Measurements from ENCODE around the gene CAPN1.
"Not testable (repeated sequence)": the region's sequence is repeated elsewhere in the genome, so short reads cannot be mapped to it uniquely, and the experiment has no call there.

CAPN1 gene

DNA sequence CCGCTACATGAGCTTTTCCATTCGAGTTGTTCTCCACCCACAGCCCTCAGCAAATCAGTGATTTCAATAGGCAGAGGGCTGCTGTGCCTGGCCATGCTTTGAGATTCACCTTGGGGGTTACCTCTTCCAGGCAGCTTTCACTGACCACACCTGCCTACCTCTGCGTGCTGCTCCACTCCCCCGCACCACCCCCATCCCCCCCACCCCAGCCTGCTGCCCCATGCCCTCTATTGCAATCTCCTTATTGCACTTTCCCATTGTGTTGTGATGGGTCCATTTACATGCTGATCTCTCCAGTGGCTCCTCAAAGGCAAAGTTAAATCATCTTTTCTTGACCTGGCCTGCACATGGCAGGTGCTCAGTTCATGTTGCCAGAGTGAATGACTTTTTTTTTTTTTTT is 62.1 kb downstream of the CAPN1 start:
- Histone ChIP-seq H3K4me3 (no peak overlapping the region), H3K27ac (no peak overlapping the region)

DNA sequence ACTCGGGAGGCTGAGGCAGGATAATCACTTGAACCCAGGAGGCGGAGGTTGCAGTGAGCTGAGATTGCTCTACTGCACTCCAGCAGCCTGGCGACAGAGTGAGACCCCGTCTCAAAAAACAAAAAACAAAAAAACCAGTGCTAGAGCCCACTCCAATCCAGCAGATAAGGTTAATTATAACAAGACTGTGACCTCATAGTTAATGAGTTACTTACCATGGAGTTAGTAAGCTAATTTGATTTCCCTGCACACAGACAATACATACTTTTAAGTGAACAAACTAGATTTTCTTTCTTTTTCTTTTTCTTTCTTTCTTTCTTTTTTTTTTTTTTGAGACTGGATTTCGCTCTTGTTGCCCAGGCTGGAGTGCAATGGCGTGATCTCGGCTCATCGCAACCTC is 63.3 kb downstream of the CAPN1 start:
- not testable (repeated sequence) for H3K27ac ChIP-seq, H3K4me3 ChIP-seq

DNA sequence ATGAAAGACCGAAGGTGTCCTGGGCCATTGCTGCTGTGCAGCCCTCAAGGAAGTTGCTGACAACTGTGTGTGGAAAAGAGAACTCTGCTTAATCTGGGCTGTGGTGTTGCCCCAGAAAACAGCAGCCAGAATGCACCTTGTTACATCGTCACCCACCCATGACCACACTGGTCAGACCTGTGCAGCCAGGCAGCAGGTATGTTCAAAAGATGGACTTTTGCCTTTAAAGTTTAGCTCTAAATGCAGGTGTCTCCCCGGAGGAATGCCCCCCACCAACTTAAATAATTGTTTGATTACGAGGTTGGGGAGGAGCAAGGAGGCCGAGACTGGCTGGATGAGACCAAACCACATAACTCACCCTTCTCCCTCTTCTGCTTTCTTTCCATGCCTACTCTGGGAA is 64.8 kb downstream of the CAPN1 start:
- no peak overlapping the region for H3K4me3 ChIP-seq
- no peak overlapping the region for H3K27ac ChIP-seq

DNA sequence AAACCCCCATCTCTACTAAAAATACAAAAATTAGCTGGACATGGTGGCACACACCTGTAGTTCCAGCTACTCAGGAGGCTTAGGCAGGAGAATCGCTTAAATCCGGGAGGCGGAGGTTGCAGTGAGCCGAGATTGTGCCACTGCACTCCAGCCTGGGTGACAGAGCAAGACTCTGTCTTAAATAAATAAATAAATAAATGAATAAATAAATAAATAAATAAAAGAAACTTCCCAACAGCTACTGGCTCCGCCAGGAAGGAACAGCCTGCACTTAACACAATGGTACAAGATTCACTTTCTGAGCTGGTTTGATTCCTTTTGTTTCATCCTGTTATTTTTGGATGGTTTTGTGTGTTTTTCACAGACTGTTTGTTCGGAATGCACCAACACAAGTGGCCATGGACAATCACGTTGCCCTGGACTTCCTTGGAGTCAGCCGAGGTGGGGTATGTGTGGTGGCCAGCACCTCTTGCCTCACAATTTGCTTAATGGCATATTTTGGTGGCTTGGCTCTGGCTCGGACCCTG is 66.5 kb downstream of the CAPN1 start:
- H3K4me3 ChIP-seq, H3K27ac ChIP-seq: not testable (repeated sequence)

DNA sequence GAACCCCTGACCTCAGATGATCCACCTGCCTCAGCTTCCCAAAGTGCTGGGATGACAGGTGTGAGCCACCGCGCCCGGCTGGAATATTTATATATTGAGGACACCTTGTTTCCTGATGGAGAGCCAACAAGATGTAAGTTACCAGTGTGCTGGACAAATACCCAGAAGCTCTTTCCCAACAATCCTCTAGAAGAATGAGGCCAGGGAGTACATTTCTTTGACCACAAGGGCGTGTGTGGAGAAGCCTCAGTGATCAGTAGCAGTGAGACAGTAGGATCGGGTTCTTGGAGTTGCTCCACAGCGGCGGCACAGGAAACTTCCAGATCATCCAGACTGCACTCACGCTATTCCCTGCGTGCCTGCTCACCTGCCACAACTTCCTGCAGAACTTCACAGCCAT is 69.7 kb downstream of the CAPN1 start:
- Histone ChIP-seq H3K4me3 (no peak overlapping the region), H3K27ac (no peak overlapping the region)

DNA sequence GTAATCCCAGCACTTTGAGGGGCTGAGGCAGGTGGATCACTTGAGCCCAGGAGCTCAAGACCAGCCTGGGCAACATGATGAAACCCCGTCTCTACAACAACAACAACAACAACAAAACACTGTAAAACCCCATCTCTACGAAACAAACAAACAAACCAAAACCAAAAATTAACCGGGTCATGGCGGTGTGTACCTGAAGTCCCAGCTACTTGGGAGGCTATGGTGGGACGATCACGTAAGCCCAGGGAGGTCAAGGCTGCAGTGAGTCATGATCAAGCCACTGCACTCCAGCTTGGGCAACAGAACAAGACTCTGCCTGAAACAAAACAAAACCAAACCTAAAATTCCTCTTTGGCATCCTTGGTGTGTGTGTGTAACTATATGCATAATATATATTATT is 73.0 kb downstream of the CAPN1 start:
- Histone ChIP-seq H3K27ac (no peak overlapping the region), H3K4me3 (no peak overlapping the region)

DNA sequence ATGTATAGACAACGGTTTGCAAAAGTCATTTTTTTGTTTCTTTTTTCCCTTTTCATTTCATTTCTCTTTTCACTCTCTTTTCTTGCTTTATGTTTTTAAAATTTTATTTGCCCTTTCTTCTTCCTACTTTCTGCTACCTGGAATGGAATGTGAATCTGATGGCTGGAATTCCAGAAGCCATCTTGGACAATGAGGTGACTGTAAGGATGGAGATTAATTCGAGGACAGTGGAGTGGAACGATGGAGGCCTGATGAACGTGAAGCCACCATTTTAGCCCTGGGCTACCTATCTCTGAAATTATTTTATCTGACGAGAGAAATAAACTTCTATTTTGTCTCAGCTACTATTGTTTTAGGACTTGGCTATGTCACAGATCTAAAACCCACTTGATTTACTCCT is 77.3 kb downstream of the CAPN1 start:
- Histone ChIP-seq H3K27ac (no peak overlapping the region), H3K4me3 (no peak overlapping the region)

DNA sequence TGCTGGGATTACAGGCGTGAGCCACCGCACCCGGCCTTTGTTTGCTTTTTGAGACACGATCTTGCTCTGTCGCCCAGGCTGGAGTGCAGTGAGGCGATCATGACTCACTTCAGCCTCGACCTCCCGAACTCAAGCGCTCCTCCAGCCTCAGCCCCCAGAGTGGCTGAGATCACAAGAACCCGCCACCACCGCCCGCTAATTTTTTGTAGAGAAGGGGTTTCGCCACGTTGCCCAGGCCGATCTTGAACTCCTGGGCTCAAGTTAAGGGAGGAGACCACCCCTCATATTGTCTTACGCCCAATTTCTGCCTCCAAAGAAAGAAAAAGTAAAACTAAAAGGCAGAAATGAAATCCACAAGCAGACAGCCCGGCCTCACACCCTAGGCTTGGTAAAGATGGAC is 78.6 kb downstream of the CAPN1 start:
- Histone ChIP-seq H3K4me3 (no peak overlapping the region), H3K27ac (no peak overlapping the region)

DNA sequence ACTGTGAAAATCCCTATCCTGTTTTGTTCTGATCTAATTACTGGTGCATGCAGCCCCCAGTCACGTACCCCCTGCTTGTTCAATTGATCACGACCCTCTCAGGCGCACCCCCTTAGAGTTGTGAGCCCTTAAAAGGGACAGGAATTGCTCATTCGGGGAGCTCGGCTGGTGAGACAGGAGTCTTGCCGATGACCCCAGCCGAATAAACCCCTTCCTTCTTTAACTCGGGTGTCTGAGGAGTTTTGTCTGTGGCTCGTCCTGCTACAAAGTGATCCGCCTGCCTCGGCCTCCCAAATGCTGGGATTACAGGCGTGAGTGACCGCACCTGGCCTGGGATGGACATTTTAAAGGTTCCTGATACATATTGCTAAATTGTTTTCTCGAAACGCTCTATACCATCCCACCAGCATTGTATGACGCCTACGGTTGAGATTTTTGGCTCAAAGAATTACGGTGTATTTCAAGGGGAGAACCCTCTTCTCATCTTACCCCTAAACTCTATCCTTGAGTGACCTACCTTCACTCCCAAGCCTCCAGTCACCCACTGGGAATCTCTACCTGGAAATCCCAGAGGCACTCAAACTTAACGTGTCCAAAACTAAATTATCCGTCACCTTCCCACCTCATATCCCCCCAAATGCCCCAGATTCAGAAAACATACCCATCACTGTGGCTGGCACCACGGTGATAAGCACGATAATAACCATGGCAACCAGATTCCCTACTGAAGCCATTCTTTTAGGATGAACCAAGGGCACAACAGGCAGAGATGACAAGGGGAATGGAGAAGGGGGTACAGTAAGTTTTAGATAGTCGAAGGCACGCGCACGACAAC is 79.2 kb downstream of the CAPN1 start:
- H3K27ac ChIP-seq = peak overlapping the region; percentile 2 to 93 (median 84)
- peak overlapping the region; percentile 48 to 87 (median 70) for H3K4me3 ChIP-seq

Data from skin epidermis (tissue), 12 donors.